Fibroblast of the aortic adventitia (primary cell): Measurements from ENCODE around the gene AVEN. TPM values are rescaled to one million over a fixed set of nuclear protein-coding genes. Genes with fewer than 3 reads are reported as not detected.
"Not testable (repeated sequence)": the region's sequence is repeated elsewhere in the genome, so short reads cannot be mapped to it uniquely, and the experiment has no call there.

ENCODE experiments used
- DNase-seq: peaks from one replicate; pipeline ENCODE4 v3.0.0-alpha.2; 2010; ENCODE audit warnings: low read depth
- H3K4me3 ChIP-seq: 2 replicates; pipeline ENCODE4 v1.5.1; 2011; ENCODE audit warnings: low read depth, mild to moderate bottlenecking, control low read depth, low read length, moderate library complexity
- total RNA-seq: library from RNA; depleted of rRNA; stranded (reverse); fragments of >200 nt; gene quantifications from 2 replicates; pipeline ENCODE4 v1.2.3, GENCODE V29; 2012; ENCODE audit warnings: low replicate concordance
- TF ChIP-seq, protein P1 (sequence below): IDR thresholded peaks from 2 replicates; pipeline ENCODE4 v1.5.1; 2011; ENCODE audit warnings: mild to moderate bottlenecking, low read length, control low read depth, inconsistent platforms; ENCODE audit not compliant: insufficient read depth

The AVEN gene
- total RNA-seq, 1 donor = 17.2 TPM

DNA sequence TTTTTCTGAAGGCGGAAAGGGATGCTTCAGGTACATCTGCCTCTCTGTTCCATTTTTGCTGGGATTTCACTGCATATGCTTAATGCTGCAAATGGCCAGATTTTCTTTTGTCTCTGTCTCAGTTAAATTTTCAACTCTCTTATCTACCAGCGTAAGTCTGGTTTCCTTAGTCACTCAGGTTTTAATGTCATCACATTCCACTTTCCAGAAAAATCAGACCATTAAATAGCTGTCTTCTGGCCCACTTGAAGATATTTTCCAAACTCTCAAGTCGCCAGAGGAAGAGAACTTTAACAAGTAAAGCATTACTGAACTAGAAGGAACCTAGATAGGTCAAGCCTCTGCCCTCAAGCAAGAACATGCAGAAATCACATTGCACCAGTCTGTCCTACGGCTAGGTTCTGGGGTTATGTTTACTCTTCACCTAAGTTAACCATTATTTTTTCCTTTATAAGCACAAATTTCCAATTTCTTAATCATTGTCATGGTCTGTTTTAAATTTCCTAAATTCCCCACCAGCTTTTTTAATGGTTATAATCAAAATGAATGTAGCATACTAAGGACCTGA is 26.5 kb downstream of the AVEN start:
- no peak overlapping the region for H3K4me3 ChIP-seq
- no peak for DNase-seq

DNA sequence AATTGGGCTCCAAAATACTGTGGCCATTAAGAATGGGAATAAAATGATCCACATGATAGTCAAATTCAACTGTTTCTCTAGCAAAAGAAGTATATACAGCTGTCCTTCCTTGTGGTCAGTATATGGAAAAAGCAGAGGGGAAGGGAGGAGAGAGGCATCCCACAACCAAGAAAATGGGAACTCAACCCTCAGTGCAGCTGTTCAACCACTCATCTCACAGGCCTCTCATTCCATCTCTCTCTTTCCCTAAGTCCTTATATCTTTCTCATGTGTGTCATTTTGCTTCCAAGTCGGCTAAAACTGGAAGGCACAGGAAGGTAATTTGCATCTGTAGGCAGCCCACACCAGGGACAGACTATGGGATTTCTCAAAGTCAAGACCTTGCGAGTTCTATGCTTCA is 27.5 kb downstream of the AVEN start:
- DNase-seq = no peak
- TF ChIP-seq, protein P1, sequence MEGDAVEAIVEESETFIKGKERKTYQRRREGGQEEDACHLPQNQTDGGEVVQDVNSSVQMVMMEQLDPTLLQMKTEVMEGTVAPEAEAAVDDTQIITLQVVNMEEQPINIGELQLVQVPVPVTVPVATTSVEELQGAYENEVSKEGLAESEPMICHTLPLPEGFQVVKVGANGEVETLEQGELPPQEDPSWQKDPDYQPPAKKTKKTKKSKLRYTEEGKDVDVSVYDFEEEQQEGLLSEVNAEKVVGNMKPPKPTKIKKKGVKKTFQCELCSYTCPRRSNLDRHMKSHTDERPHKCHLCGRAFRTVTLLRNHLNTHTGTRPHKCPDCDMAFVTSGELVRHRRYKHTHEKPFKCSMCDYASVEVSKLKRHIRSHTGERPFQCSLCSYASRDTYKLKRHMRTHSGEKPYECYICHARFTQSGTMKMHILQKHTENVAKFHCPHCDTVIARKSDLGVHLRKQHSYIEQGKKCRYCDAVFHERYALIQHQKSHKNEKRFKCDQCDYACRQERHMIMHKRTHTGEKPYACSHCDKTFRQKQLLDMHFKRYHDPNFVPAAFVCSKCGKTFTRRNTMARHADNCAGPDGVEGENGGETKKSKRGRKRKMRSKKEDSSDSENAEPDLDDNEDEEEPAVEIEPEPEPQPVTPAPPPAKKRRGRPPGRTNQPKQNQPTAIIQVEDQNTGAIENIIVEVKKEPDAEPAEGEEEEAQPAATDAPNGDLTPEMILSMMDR = no peak
- H3K4me3 ChIP-seq = no peak overlapping the region

More for the DNA sequence above, 26.5 kb downstream of the AVEN start:
- TF ChIP-seq, protein P1 = no peak

DNA sequence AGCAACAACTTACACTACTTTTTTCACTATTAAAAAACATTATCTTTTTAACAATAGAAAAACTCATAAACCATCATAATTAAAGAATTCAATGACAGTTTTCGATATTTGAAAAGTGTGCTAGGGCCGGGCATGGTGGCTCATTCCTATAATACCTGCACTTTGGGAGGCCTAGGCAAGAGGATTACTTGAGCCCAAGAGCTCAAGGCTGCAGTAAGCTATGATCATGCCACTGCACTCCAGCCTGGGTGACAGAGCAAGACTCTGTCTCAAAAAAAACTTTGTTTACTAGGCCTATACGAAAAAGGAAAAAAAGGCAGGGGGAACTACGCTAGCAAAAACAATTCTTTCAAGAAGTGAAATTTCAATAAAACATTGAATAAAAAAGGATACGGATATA is 28.1 kb downstream of the AVEN start:
- TF ChIP-seq, protein P1 = no peak
- H3K4me3 ChIP-seq = no peak overlapping the region
- DNase-seq = no peak

DNA sequence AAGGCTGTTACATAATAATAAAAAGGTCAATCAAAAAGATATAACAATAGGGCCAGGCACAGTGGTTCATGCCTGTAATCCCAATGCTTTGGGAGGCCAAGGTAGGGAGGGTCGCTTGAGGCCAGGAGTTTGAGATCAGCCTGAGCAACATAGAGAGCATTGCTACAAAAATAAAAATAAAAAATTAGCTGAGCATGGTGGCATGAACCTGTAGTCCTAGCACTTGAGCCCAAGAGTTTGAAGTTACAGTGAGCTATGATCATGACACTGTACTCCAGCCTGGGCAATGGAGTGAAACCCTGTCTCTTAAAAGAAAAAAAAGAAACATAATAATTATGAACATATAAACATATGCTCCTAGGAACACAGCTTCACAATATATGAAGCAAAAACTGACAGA is 29.3 kb downstream of the AVEN start:
- TF ChIP-seq, protein P1 = no peak
- no peak for DNase-seq
- H3K4me3 ChIP-seq = no peak overlapping the region

DNA sequence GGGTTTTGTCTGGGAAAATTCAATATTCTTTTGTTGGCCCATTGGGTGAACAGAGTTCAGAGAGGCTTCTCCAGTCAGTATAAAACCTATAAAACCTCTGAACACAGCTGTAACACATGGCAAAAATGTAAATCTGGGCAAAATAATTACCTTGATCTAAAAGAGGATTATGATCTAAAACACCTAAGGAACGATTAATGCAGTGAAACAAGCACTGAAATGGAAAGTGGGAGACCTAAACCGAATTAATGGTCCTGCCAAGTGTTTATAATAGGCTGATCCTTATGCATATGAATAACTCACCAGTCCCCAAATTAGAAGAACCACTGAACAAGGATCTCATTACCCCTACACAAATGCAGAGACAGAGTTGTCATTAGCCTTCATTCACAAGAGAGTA is 32.6 kb downstream of the AVEN start:
- no peak for DNase-seq
- no peak overlapping the region for H3K4me3 ChIP-seq
- TF ChIP-seq, protein P1 = no peak

DNA sequence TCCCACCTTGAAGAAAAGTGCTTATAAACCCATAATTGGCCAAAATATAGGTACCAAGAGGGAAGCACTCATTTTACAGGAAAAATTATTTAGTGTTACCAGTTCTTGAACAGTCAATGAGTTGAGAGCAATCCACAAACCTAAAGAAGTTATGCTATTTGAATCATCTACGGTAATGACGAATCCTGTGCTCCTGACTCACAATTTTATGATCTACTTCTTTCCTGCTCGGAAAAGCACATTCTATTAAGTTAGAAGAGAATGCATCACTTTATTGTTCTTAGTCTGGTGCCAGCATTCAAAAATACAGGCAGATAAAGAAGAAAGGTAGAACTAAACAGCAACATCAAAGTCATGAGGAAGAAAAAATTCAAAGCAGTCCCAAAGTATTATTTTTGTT is 37.5 kb downstream of the AVEN start:
- no peak for DNase-seq

DNA sequence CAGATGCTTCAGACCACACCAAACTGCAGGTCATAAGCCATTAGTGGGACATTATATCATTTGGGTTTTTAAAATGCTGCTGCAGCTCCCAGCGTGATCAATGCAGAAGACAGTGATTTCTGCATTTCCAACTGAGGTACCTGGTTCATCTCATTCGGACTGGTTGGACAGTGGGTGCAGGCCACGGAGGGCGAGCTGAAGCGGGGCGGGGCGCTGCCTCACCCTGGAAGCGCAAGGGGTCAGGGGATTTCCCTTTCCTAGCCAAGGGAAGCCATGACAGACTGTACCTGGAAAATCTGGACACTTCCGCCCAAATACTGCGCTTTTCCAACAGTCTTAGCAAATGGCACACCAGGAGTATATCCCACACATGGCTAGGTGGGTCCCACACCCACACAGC is 43.3 kb downstream of the AVEN start:
- not testable (repeated sequence) for DNase-seq, H3K4me3 ChIP-seq

More for the DNA sequence above, 37.5 kb downstream of the AVEN start:
- TF ChIP-seq, protein P1 = no peak
- no peak overlapping the region for H3K4me3 ChIP-seq
